NCI-H128 (cell line): Measurements from ENCODE around the gene L3MBTL4.
"Not testable (repeated sequence)": the region's sequence is repeated elsewhere in the genome, so short reads cannot be mapped to it uniquely, and the experiment has no call there.

Source experiments
- DNase-seq: peaks from one replicate; lab custom pipeline; 2025; ENCODE audit not compliant: unreplicated experiment; lab: John Stamatoyannopoulos, UW

The L3MBTL4 gene

GRCh38 chr18:6315517-6316331 is 99.0 kb downstream of the L3MBTL4 start:
- no peak for DNase-seq

- no peak for DNase-seq
These were observed 101.3 kb downstream of the L3MBTL4 start for GRCh38 chr18:6313415-6313814.

- no peak for DNase-seq
These were observed 103.1 kb downstream of the L3MBTL4 start for GRCh38 chr18:6311456-6312215.

- DNase-seq = no peak
These were observed 104.0 kb downstream of the L3MBTL4 start for GRCh38 chr18:6310714-6311113.

- no peak for DNase-seq
These were observed 116.8 kb downstream of the L3MBTL4 start for GRCh38 chr18:6297875-6298274.

GRCh38 chr18:6294148-6294784 is 120.4 kb downstream of the L3MBTL4 start:
- DNase-seq = no peak

GRCh38 chr18:6289843-6290242 is 124.9 kb downstream of the L3MBTL4 start:
- DNase-seq = no peak

GRCh38 chr18:6286585-6286984 is 128.1 kb downstream of the L3MBTL4 start:
- no peak for DNase-seq

GRCh38 chr18:6284761-6285160 is 129.9 kb downstream of the L3MBTL4 start:
- DNase-seq = no peak

GRCh38 chr18:6284300-6284699 is 130.4 kb downstream of the L3MBTL4 start:
- no peak for DNase-seq

- no peak for DNase-seq
These were observed 132.8 kb downstream of the L3MBTL4 start for GRCh38 chr18:6281874-6282273.

- no peak for DNase-seq
These were observed 134.4 kb downstream of the L3MBTL4 start for GRCh38 chr18:6280211-6280743.

GRCh38 chr18:6279308-6279707 is 135.4 kb downstream of the L3MBTL4 start:
- no peak for DNase-seq

- no peak for DNase-seq
These were observed 141.3 kb downstream of the L3MBTL4 start for GRCh38 chr18:6273423-6273822.

- DNase-seq = not testable (repeated sequence)
These were observed 142.6 kb downstream of the L3MBTL4 start for GRCh38 chr18:6272144-6272543.

GRCh38 chr18:6271585-6271984 is 143.1 kb downstream of the L3MBTL4 start:
- no peak for DNase-seq

GRCh38 chr18:6270771-6271216 is 143.9 kb downstream of the L3MBTL4 start:
- DNase-seq = no peak

GRCh38 chr18:6269660-6270332 is 144.9 kb downstream of the L3MBTL4 start:
- DNase-seq = no peak

- DNase-seq = no peak
These were observed 148.5 kb downstream of the L3MBTL4 start for GRCh38 chr18:6266212-6266611.

- no peak for DNase-seq
These were observed 152.8 kb downstream of the L3MBTL4 start for GRCh38 chr18:6261938-6262337.

- not testable (repeated sequence) for DNase-seq
These were observed 155.4 kb downstream of the L3MBTL4 start for GRCh38 chr18:6259324-6259723.
